ENCODE measurements around the gene TRIM31.
A peak's percentile ranks its signal among the peaks of the same experiment; 100 is the strongest.

TRIM31 gene

DNA sequence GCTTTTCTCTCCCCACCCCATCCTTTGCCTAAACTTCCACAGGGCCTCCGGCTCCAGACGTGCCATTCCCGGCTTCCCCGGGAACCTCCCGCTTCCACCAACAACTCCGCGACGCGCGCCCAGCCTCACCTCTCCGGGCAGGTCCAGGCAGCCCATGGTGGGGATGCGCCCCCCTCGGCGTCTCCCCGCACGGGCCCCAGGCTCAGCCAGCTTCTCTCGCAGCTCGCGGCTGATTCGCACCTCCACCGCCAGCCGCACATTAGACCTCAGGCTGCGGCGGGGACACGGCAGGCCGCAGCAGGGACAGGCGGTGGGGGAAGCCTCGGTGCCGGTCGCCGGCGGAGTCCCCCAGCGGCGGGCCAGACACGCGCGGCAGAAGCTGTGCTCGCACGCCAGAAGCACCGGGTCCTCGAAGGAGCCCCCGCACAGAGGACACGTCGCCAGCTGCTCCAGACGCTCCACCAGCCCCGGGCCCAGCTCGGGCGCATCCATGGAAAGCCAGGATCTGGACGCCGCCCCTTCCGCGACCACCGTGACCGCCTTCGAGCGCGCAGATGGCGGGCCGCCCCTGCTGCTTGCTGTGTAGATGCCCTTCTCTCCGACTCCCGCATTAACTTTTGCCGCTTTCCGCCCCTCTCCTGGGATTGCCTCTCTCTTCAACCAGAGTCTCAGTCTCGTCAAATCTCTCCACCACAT, 37.6 kb downstream of the TRIM31 start, which contains the start of gene RNF39:
TSS of gene RNF39 (minus strand) at position 676 of the 696 bp plus-strand sequence. CDS start at position 492, 184 bp downstream.
- FAIRE-seq = no peak

GRCh38 chr6:30074331-30075093, 38.4 kb downstream of the TRIM31 start:
- no peak for FAIRE-seq

GRCh38 chr6:30073489-30074235, 39.2 kb downstream of the TRIM31 start:
- FAIRE-seq = no peak

DNA sequence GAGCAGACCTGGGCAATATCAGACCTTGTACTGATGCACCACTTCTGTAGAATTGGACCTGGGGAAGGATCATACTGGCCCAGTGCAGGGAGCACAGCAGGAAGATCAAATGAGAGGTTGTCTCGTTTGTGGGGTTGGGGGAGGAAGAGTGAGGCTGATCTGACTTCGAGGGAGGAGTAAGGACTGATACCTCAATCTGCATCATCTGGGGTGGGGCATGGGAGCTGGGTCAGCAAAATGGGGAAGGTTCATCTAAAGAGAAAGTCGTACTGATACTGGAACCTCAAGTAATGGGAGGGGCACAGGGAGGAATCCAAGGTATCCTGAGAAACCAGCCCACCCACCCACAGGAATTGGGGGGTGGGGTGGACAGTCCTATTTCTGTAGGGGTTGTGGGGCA, 41.0 kb downstream of the TRIM31 start:
- FAIRE-seq = no peak

GRCh38 chr6:30071081-30071818, 41.6 kb downstream of the TRIM31 start:
- FAIRE-seq = no peak

GRCh38 chr6:30067460-30068139, 45.3 kb downstream of the TRIM31 start:
- no peak for FAIRE-seq

- FAIRE-seq = peak; percentile 99
Measured at GRCh38 chr6:30066577-30067459, 46.1 kb downstream of the TRIM31 start, which contains the start of gene PPP1R11. Gene PPP1R11 (plus strand): TSS chr6:30067198. CDS start chr6:30067411, 213 bp downstream.

- FAIRE-seq = no peak
Measured at GRCh38 chr6:30066082-30066481, 46.8 kb downstream of the TRIM31 start.

DNA sequence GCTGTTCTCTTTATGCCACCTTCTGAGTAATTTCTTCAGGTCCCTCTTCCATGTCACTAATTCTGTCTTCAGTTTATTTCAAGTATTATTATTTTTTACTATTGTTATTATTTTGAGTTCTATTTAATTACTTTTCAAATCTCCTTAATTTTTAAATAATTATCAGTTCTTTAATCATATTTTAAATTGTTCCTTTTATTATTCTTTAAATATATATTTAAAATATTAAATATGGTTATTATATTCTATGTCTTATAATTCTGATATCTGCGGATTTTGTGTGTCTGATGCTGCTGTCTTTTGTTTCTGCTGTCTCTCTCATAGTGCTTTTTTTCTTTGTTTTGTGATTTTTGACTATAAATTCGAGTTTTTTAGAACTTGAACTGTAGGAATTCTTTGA, 49.6 kb downstream of the TRIM31 start:
- peak; percentile 15 for FAIRE-seq

GRCh38 chr6:30062471-30063178, 50.3 kb downstream of the TRIM31 start:
- no peak for FAIRE-seq

DNA sequence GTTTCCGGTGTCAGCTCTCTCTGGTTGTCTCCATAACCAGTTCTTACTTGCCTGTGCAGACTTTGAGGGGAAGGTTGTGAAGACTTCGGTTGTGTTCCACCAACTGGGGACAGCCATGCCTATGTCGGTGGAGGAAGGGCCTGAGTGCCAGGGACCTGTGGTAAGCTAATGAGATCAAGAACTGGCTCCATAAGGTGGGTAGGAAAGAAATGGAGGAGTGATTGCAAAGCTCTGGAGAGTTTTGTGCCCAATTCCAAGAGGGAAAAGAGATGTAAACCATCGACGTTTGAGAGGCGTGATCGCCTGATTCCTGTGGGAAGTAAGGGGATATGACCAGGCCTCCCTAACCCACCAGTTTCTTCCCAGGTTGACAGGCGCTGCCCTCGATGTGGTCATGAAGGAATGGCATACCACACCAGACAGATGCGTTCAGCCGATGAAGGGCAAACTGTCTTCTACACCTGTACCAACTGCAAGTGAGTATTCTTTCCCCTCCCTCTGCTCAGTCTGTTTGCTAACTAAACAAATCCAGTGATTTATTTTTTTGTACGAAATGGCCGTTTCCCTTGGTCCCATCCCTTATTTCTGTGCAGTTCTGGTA, 50.9 kb downstream of the TRIM31 start:
- FAIRE-seq = no peak

DNA sequence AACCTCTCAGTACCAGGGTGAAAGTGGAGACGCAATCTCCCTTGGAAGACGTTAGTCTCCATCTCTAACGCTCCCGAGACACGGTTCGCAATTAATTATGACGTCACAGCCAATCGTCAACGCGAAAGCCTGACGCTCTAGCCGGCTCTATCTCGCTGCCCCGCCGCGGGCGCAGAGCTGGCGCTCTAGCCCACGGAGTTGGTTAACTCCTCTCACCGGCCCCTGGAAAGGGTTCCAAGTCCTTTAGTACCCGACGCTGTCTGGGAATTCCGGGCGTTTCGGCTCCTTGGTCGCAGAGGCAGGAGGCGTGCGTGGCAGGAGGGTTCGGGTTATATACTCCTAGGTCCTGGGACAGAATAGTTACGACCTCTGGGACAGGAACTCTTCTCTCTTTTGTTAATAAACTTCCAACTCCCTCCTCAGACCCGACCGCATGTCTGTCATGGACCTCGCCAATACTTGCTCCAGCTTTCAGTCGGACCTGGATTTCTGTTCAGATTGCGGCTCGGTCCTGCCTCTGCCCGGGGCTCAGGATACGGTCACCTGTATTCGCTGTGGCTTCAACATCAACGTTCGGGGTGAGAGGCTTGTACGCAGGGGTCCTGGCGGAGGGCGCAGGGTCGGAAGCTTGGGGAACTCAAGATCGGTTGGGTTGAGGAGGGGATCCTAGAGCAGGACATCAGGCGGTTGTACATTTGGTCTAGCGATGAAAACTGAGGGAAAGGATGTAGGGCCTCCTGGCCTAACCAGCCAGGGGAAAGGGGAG, 51.6 kb downstream of the TRIM31 start, which contains the start of gene POLR1H:
TSS of gene POLR1H (plus strand) at position 174 of the 766 bp plus-strand sequence. CDS start at position 434, 260 bp downstream.
- FAIRE-seq = peak; percentile 94

- no peak for FAIRE-seq
Measured at GRCh38 chr6:30060606-30061091, 52.2 kb downstream of the TRIM31 start.

GRCh38 chr6:30055513-30055912, 57.4 kb downstream of the TRIM31 start:
- no peak for FAIRE-seq

- FAIRE-seq = no peak
Measured at GRCh38 chr6:30053682-30054081, 59.2 kb downstream of the TRIM31 start.
